Activated CD4-positive, alpha-beta T cell treated with anti-CD3 and anti-CD28 coated beads, Interleukin-2, amount 50 U/mL, for 1 hour (primary cell): ENCODE measurements around the gene KCNQ2.

Experiments used
- DNase-seq: peaks from one replicate; pipeline ENCODE4 v3.0.0-alpha.2; 2020

The KCNQ2 gene

GRCh38 chr20:63351811-63352591, 120.5 kb downstream of the KCNQ2 start:
- no peak for DNase-seq

- no peak for DNase-seq
Observed at GRCh38 chr20:63351326-63351700, 121.1 kb downstream of the KCNQ2 start.

- DNase-seq = no peak
Observed at GRCh38 chr20:63350597-63351325, 121.7 kb downstream of the KCNQ2 start.
